ENCODE data around the gene POLR2E.

Gene POLR2E

GRCh38 chr19:1128106-1128505 lies 32.9 kb upstream of the POLR2E start:
- no peaks in the 10 kb centered on the region for H3K27me3 ChIP-seq (replicated peaks)
- no peak overlapping the region for H3K4me3 ChIP-seq (ENCODE audit: low read depth, low read length)
- no peak for TF ChIP-seq CTCF (IDR thresholded peaks at IDR 0.05; ENCODE audit: low read depth, low read length, missing control alignments)
- no peak overlapping the region for H3K27ac ChIP-seq
- peaks cover 41% of the 10 kb centered on the region for H3K36me3 ChIP-seq (replicated peaks)
- in situ Hi-C loops (cut with HindIII; ENCODE audit: low pct_ligation_motif_present, low sequenced_read_pairs): no loop called here
- no peak for DNase-seq

GRCh38 chr19:1126984-1127760 lies 32.0 kb upstream of the POLR2E start:
- no peak for TF ChIP-seq CTCF (IDR thresholded peaks at IDR 0.05; ENCODE audit: low read depth, low read length, missing control alignments)
- in situ Hi-C loops (cut with HindIII; ENCODE audit: low pct_ligation_motif_present, low sequenced_read_pairs): no loop called here
- no peak overlapping the region for H3K27ac ChIP-seq
- peaks cover 48% of the 10 kb centered on the region for H3K36me3 ChIP-seq (replicated peaks)
- H3K4me3 ChIP-seq (ENCODE audit: low read depth, low read length): no peak overlapping the region
- no peak for DNase-seq
- no peaks in the 10 kb centered on the region for H3K27me3 ChIP-seq (replicated peaks)

GRCh38 chr19:1125601-1126467 lies 30.7 kb upstream of the POLR2E start:
- DNase-seq: no peak
- no peak overlapping the region for H3K4me3 ChIP-seq (ENCODE audit: low read depth, low read length)
- peaks cover 61% of the 10 kb centered on the region for H3K36me3 ChIP-seq (replicated peaks)
- in situ Hi-C loops (cut with HindIII; ENCODE audit: low pct_ligation_motif_present, low sequenced_read_pairs): no loop called here
- H3K27me3 ChIP-seq (replicated peaks): no peaks in the 10 kb centered on the region
- TF ChIP-seq CTCF (IDR thresholded peaks at IDR 0.05; ENCODE audit: low read depth, low read length, missing control alignments): no peak
- peak overlapping the region; percentile 14 for H3K27ac ChIP-seq

GRCh38 chr19:1123885-1124677 lies 28.9 kb upstream of the POLR2E start:
- H3K4me3 ChIP-seq (ENCODE audit: low read depth, low read length): no peak overlapping the region
- peaks cover 78% of the 10 kb centered on the region for H3K36me3 ChIP-seq (replicated peaks)
- H3K27me3 ChIP-seq (replicated peaks): no peaks in the 10 kb centered on the region
- no peak for DNase-seq
- H3K27ac ChIP-seq: no peak overlapping the region
- in situ Hi-C loops (cut with HindIII; ENCODE audit: low pct_ligation_motif_present, low sequenced_read_pairs): loop anchor here (25.0 kb wide), 1 partner anchor 113 kb away; the partner anchor contains the start of genes ATP5F1D, CBARP and MIDN
- no peak for TF ChIP-seq CTCF (IDR thresholded peaks at IDR 0.05; ENCODE audit: low read depth, low read length, missing control alignments)

- in situ Hi-C loops (cut with HindIII; ENCODE audit: low pct_ligation_motif_present, low sequenced_read_pairs): loop anchor here (25.0 kb wide), 1 partner anchor 114 kb away; the partner anchor contains the start of genes ATP5F1D, CBARP and MIDN
- DNase-seq: no peak
- peaks cover 85% of the 10 kb centered on the region for H3K36me3 ChIP-seq (replicated peaks)
- H3K27ac ChIP-seq: no peak overlapping the region
- no peaks in the 10 kb centered on the region for H3K27me3 ChIP-seq (replicated peaks)
- H3K4me3 ChIP-seq (ENCODE audit: low read depth, low read length): no peak overlapping the region
- TF ChIP-seq CTCF (IDR thresholded peaks at IDR 0.05; ENCODE audit: low read depth, low read length, missing control alignments): no peak
Observed at GRCh38 chr19:1123381-1123780, 28.2 kb upstream of the POLR2E start.
